ENCODE results near the gene FKBP4.

DNA sequence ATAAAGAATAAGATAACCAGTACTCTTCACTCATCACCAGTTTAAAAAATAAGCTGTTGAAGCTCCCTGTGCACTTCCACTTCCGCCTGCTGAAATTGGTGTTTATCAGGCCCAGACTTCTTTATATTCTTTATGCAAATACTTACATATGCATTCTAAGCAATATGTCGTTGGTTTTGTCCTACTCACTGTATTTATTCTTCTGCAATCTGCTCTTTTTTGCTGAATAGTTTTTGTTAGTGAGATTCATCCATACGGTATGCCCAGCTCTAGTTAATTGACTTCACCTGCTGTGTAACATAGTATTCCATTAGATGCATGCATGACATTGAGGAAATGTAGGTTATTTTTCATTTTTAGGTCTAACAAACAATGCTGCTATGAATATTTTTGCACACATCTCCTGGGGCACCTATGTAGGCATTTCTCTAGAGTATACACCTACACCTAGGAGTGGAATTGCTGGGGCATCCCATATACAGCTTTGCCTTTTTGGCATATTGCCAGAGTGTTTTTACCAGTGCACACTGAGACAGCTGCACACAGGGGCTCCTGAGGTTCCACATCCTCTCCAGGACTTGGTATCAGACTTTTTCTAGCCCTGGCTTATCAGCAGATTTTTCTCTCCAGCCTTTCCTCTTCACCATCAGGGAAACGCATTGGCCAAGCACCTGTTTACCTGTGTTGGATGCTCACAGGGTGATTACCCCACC, 41.1 kb downstream of the FKBP4 start:
- TF ChIP-seq, protein P1, sequence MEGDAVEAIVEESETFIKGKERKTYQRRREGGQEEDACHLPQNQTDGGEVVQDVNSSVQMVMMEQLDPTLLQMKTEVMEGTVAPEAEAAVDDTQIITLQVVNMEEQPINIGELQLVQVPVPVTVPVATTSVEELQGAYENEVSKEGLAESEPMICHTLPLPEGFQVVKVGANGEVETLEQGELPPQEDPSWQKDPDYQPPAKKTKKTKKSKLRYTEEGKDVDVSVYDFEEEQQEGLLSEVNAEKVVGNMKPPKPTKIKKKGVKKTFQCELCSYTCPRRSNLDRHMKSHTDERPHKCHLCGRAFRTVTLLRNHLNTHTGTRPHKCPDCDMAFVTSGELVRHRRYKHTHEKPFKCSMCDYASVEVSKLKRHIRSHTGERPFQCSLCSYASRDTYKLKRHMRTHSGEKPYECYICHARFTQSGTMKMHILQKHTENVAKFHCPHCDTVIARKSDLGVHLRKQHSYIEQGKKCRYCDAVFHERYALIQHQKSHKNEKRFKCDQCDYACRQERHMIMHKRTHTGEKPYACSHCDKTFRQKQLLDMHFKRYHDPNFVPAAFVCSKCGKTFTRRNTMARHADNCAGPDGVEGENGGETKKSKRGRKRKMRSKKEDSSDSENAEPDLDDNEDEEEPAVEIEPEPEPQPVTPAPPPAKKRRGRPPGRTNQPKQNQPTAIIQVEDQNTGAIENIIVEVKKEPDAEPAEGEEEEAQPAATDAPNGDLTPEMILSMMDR (IDR thresholded peaks at IDR 0.05): no peak
- TF ChIP-seq EZH2 (IDR thresholded peaks at IDR 0.05) (no peak), EZH2phosphoT487 (IDR thresholded peaks at IDR 0.05) (no peak)
